Activated naive CD4-positive, alpha-beta T cell treated with anti-CD3 and anti-CD28 coated beads, Interleukin-2, amount 50 U/mL, for 72 hours (primary cell): ENCODE data around the gene SPRED1. TPM values are rescaled to one million over a fixed set of nuclear protein-coding genes. Genes with fewer than 3 reads are reported as not detected.
"Not testable (repeated sequence)": the region's sequence is repeated elsewhere in the genome, so short reads cannot be mapped to it uniquely, and the experiment has no call there.

Source experiments
- ATAC-seq, 2 donors: fragments of 150-1000 bp; cut with Tn5 transposase; 2 replicates each; pipeline ENCODE4 v1.10.0; 2021; ENCODE audit warnings: mild to moderate bottlenecking in 2 of 2, moderate library complexity in 2 of 2
- DNase-seq, 2 donors: peaks; one replicate each; pipeline ENCODE4 v3.0.0; 2021 to 2022; ENCODE audit warnings: low spot score in 2 of 2
- H3K27ac Mint-ChIP-seq, 2 donors: one replicate each; pipeline ENCODE4 v1.8.0; 2022; ENCODE audit warnings: mild to moderate bottlenecking in 2 of 2, mixed read lengths in 2 of 2
- H3K36me3 Mint-ChIP-seq, 2 donors: one replicate each; pipeline ENCODE4 v1.8.0; 2022; ENCODE audit warnings: mixed read lengths in 2 of 2
- H3K9me3 Mint-ChIP-seq, 2 donors: one replicate each; pipeline ENCODE4 v1.8.0; 2022; ENCODE audit warnings: mixed read lengths in 2 of 2
- total RNA-seq, 2 donors: library from RNA; stranded (reverse); gene quantifications; one replicate each; pipeline ENCODE4 v1.2.3, GENCODE V29; 2022

Gene SPRED1
- total RNA-seq, 2 donors from 2014 or later = 0.05 to 1.1 TPM

GRCh38 chr15:38263996-38264395, 11.4 kb downstream of the SPRED1 start:
- Mint-ChIP-seq H3K36me3 (no peaks in the 10 kb centered on the region), H3K27ac (no peak overlapping the region), H3K9me3 (no peaks in the 10 kb centered on the region)
- ATAC-seq (no peak), DNase-seq (no peak)

GRCh38 chr15:38266247-38266986, 13.8 kb downstream of the SPRED1 start:
- Mint-ChIP-seq H3K36me3 (no peaks in the 10 kb centered on the region), H3K27ac (no peak overlapping the region), H3K9me3 (no peaks in the 10 kb centered on the region)
- ATAC-seq (no peak), DNase-seq (no peak)

GRCh38 chr15:38267421-38268022, 14.9 kb downstream of the SPRED1 start:
- no peak for ATAC-seq
- no peaks in the 10 kb centered on the region for H3K9me3 Mint-ChIP-seq
- no peak overlapping the region for H3K27ac Mint-ChIP-seq
- no peaks in the 10 kb centered on the region for H3K36me3 Mint-ChIP-seq
- DNase-seq = no peak

- no peaks in the 10 kb centered on the region for H3K9me3 Mint-ChIP-seq
- no peaks in the 10 kb centered on the region for H3K36me3 Mint-ChIP-seq
- no peak for ATAC-seq
- H3K27ac Mint-ChIP-seq = no peak overlapping the region
- DNase-seq = no peak
Measured at GRCh38 chr15:38271144-38271543, 18.5 kb downstream of the SPRED1 start.

- no peaks in the 10 kb centered on the region for H3K9me3 Mint-ChIP-seq
- no peak for DNase-seq
- no peak for ATAC-seq
- H3K36me3 Mint-ChIP-seq = no peaks in the 10 kb centered on the region
- no peak overlapping the region for H3K27ac Mint-ChIP-seq
Measured at GRCh38 chr15:38271895-38272294, 19.3 kb downstream of the SPRED1 start.

- H3K27ac Mint-ChIP-seq = not testable (repeated sequence)
Measured at GRCh38 chr15:38272431-38272830, 19.8 kb downstream of the SPRED1 start.

GRCh38 chr15:38274135-38274534, 21.5 kb downstream of the SPRED1 start:
- no peaks in the 10 kb centered on the region for H3K9me3 Mint-ChIP-seq
- H3K36me3 Mint-ChIP-seq = no peaks in the 10 kb centered on the region
- no peak overlapping the region for H3K27ac Mint-ChIP-seq
- DNase-seq (no peak), ATAC-seq (no peak)

More at GRCh38 chr15:38272431-38272830, 19.8 kb downstream of the SPRED1 start:
- not testable (repeated sequence) for ATAC-seq, DNase-seq, H3K9me3 Mint-ChIP-seq, H3K36me3 Mint-ChIP-seq

GRCh38 chr15:38275959-38276358, 23.3 kb downstream of the SPRED1 start:
- no peak for ATAC-seq
- no peak for DNase-seq
- Mint-ChIP-seq H3K9me3 (no peaks in the 10 kb centered on the region), H3K27ac (no peak overlapping the region), H3K36me3 (no peaks in the 10 kb centered on the region)

GRCh38 chr15:38277281-38277680, 24.6 kb downstream of the SPRED1 start:
- H3K9me3 Mint-ChIP-seq, H3K36me3 Mint-ChIP-seq, DNase-seq, H3K27ac Mint-ChIP-seq, ATAC-seq: not testable (repeated sequence)

GRCh38 chr15:38281031-38281430, 28.4 kb downstream of the SPRED1 start:
- Mint-ChIP-seq H3K36me3 (no peaks in the 10 kb centered on the region), H3K9me3 (no peaks in the 10 kb centered on the region), H3K27ac (no peak overlapping the region)
- DNase-seq (no peak), ATAC-seq (no peak)

GRCh38 chr15:38283010-38283409, 30.4 kb downstream of the SPRED1 start:
- no peak for ATAC-seq
- no peaks in the 10 kb centered on the region for H3K9me3 Mint-ChIP-seq
- no peaks in the 10 kb centered on the region for H3K36me3 Mint-ChIP-seq
- DNase-seq = no peak
- no peak overlapping the region for H3K27ac Mint-ChIP-seq

- H3K36me3 Mint-ChIP-seq = no peaks in the 10 kb centered on the region
- H3K9me3 Mint-ChIP-seq = no peaks in the 10 kb centered on the region
- H3K27ac Mint-ChIP-seq = no peak overlapping the region
- DNase-seq = no peak
- ATAC-seq = no peak
Measured at GRCh38 chr15:38285456-38285855, 32.8 kb downstream of the SPRED1 start.

GRCh38 chr15:38294126-38294525, 41.5 kb downstream of the SPRED1 start:
- H3K27ac Mint-ChIP-seq = no peak overlapping the region
- DNase-seq = no peak
- no peaks in the 10 kb centered on the region for H3K9me3 Mint-ChIP-seq
- H3K36me3 Mint-ChIP-seq = no peaks in the 10 kb centered on the region
- ATAC-seq = no peak

GRCh38 chr15:38297623-38298388, 45.2 kb downstream of the SPRED1 start:
- H3K36me3 Mint-ChIP-seq = no peaks in the 10 kb centered on the region
- DNase-seq = no peak
- ATAC-seq = peak; percentile 37 to 90
- H3K9me3 Mint-ChIP-seq = no peaks in the 10 kb centered on the region
- H3K27ac Mint-ChIP-seq = no peak overlapping the region

- ATAC-seq (no peak), DNase-seq (no peak)
- no peak overlapping the region for H3K27ac Mint-ChIP-seq
- no peaks in the 10 kb centered on the region for H3K9me3 Mint-ChIP-seq
- no peaks in the 10 kb centered on the region for H3K36me3 Mint-ChIP-seq
Measured at GRCh38 chr15:38299216-38299615, 46.6 kb downstream of the SPRED1 start.

GRCh38 chr15:38300395-38300794, 47.8 kb downstream of the SPRED1 start:
- H3K36me3 Mint-ChIP-seq = no peaks in the 10 kb centered on the region
- DNase-seq (no peak), ATAC-seq (peak in 1 of 2 donors; percentile 63)
- no peaks in the 10 kb centered on the region for H3K9me3 Mint-ChIP-seq
- H3K27ac Mint-ChIP-seq = no peak overlapping the region

GRCh38 chr15:38304481-38304880, 51.8 kb downstream of the SPRED1 start:
- no peak for DNase-seq
- H3K9me3 Mint-ChIP-seq = no peaks in the 10 kb centered on the region
- H3K36me3 Mint-ChIP-seq = no peaks in the 10 kb centered on the region
- no peak overlapping the region for H3K27ac Mint-ChIP-seq
- no peak for ATAC-seq
